CD4-positive, alpha-beta T cell treated with Interleukin-2 at 100 ng/mL for 4 hours (primary cell): ENCODE results near the gene HOATZ.

Experiments
- DNase-seq: peaks from one replicate; pipeline ENCODE4 v3.0.0-alpha.2; 2020; ENCODE audit warnings: low spot score

HOATZ gene

DNA sequence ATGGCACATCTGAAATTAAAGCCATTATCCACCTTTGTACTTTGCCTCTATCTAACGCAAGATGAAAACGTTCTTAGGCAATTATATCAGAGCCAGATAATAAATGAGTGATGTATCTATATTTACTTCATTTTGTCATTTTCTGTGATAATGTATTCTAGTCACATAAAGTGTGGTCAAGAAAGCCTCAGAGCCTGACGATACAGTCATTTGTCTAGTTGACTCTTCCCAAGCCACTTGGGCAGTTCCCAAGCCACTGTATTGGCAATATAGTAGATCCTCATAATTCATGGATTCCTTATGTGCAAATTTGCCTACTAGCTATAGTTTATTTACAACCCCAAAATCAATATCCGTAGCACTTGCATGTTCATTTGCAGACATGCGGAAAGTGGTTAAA lies 7.8 kb downstream of the HOATZ start:
- DNase-seq: no peak

DNA sequence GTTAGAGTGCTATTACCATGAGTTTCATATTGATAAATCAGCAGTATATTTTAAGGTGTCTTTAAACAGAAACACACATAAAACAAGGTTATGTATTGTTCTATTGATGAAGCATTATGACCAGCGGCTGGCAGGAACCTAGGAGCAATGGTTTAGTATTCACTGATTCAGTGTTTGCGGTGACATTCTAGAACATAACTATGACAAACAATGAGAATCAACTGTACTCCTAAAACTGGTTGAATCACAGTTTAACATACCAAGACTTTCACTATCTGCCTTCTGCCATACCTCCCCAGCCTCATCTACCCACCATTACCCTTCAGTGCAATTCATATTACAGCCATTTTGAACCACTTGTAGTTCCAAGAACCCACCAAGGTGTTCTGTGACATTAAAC lies 8.8 kb downstream of the HOATZ start:
- DNase-seq: no peak

GRCh38 chr11:111524056-111524455 lies 9.5 kb downstream of the HOATZ start:
- no peak for DNase-seq

DNA sequence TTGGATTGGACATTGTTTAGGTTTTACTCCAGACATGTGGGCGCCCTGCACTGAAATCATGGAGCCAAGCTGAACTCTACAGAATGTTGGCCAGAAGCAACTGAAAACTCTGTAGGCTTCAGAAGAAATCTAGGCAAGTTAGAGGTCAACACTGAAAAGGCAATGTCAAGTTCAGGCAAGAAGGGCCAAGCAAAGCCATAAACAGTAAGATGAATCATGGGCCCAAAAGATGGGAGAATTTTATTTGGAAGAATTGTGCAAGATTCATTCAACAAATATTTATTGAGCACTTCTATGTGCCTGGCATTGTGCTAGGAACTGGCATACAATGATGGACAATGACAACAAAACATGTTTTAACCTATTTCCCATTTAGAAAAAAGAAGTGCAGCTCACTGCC lies 10.9 kb downstream of the HOATZ start:
- no peak for DNase-seq

GRCh38 chr11:111526501-111526900 lies 11.9 kb downstream of the HOATZ start:
- no peak for DNase-seq

DNA sequence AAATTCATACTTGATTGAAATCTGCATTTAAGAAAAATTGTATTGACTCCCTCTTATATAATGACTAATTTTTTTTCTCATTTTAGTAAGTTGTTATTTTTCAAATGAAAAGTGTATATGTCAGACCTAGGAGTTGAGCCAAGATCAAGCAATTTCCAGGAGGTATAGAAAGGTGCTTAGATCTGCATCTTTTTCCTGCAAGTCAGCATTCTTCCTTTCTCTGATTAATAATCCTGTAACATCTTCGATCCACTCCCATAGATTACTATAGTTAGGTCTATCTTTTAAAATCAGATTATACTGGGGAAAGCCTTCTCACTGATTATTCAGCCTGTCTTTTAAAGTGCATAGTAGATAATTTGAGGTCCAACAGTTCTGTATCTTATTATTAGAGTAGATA lies 12.7 kb downstream of the HOATZ start:
- DNase-seq: no peak

GRCh38 chr11:111528557-111528956 lies 14.0 kb downstream of the HOATZ start:
- DNase-seq: peak; percentile 18

DNA sequence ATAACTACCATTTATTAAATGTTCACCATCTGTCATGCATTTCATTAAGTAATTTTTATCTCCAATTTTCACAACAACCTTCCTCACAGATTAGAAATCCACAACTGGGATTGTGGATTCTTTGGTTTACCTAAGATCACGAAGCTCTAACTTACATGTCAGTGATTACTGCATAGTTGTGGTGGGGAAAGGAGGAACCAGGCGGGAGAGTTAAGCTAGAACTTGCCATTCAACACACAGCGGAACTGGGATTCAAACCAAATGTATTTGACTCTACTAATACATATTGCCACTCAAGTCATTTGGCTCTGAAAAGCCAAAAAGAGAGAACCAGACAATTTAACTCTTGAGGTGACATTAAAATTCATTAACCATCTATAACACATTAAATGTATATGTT lies 15.5 kb downstream of the HOATZ start:
- no peak for DNase-seq

- no peak for DNase-seq
These were observed 16.6 kb downstream of the HOATZ start for GRCh38 chr11:111531136-111531535.

DNA sequence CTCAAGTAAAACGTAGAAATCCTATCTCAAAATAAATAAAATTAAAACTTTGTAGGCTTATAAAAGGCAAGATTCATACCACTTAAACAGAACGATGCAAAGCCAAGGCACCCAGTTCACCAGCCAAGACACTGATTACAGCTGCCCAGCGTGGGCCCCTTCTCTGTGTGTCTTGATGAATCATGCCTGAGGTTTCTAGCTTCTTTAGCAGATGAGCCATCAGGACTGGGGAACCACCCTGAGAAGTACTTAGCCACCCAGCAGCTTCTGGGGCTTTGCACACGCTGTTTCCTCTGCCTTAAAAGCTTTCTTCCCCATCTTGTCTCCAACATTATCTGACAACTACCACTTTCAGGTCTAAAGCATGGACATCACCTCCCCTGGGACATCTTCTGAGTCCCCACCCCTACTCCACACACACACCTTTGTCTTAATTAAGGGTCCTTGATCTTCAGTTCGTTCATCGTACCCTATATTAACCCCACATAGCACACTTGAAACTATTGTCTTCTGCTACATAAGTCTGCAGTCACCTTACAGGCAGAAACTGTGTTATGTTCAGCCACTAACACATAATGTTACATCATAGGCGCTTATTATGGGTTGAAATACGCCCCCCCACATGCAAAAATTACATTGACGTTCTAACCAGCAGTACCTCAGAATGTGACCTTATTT lies 17.2 kb downstream of the HOATZ start:
- DNase-seq: peak; percentile 44

DNA sequence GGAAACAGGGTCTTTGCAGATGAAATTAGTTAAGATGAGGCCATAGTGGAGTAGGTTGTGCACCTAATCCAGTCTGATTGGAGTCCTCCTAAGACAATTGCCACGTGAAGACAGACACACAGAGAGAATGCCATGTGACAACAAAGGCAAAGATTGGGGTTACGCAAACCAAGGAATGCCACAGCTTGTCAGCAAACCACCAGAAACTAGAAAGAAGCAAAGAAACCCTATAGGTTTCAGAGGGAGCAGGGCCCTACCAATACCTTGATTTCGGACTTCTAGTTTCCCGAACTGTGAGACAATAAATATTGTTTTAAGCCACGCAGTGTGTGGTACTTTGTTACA lies 17.8 kb downstream of the HOATZ start:
- DNase-seq: no peak

DNA sequence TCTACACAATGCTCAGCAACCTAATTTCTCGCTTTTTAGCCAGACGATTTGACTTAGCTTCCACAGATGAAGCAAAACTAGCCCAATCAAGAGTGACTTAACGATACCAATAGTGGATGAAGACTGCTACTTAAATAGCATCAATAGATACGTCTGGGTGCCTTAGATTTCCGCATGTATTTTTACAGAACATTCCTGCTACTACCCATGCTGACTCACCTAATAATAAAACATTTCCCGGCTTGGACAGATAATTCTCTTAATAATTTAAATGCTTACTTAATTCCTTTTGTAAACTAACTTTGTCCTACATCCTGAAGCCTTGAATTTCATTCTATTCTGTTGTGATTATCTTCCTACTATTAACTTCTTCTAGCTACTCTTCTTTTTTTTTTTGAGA lies 20.7 kb downstream of the HOATZ start:
- DNase-seq: no peak

DNA sequence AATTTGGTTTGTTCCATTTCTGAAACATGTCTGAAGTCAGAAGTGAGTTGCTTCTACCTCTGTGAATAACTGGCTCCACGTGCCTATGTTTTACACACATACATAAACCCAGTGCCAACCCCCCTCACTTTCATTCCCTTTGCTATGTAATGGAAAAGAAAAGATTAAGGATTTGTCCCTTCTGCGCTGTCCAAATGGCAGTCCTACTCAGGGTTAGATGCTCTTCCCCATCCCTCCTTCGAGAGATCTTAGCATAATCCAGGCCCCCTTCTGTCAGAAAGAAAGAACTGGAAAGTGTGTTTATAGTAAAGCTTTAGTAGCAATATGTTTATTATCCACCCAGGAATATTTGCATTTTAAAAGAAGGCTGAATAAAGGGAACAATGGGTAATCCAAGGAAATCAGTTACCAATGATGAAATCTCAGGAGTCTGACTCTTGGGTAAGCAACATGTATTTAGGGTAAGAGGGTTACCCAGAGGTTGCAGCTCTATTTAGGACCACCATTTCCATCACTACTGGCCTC lies 22.8 kb downstream of the HOATZ start:
- DNase-seq: no peak

DNA sequence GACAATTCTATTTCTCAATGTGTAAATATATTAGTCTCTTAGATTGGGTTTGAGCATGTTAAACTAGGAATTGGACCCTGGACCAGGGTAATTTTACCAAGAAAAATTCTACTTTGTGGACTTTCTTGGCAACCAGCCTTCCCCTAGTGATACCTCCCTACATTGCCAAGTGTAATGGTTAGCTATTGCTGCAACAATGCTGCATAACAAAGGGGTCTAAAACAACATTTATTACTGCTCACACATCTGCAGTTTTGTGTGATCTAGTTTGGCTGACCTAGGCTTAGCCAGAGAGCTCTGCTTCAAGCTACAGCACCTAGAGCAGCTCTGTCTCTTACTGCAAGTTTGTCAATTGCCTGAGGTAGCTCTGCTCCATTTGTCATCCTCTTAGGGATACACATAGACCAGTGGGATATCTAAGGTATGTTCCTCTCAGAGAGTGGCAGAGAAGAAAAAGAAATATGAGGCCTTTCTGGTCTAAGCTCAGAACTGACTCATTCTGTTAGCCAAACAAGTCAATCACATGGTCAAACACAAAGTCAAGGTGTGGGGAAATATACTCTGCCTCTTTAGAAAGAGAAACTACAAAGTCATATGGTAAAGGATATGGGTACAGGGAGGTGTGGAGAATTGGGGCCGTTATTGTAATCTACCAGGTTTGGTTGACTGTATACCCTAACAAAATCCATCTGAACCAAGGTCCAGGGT lies 24.0 kb downstream of the HOATZ start:
- no peak for DNase-seq

DNA sequence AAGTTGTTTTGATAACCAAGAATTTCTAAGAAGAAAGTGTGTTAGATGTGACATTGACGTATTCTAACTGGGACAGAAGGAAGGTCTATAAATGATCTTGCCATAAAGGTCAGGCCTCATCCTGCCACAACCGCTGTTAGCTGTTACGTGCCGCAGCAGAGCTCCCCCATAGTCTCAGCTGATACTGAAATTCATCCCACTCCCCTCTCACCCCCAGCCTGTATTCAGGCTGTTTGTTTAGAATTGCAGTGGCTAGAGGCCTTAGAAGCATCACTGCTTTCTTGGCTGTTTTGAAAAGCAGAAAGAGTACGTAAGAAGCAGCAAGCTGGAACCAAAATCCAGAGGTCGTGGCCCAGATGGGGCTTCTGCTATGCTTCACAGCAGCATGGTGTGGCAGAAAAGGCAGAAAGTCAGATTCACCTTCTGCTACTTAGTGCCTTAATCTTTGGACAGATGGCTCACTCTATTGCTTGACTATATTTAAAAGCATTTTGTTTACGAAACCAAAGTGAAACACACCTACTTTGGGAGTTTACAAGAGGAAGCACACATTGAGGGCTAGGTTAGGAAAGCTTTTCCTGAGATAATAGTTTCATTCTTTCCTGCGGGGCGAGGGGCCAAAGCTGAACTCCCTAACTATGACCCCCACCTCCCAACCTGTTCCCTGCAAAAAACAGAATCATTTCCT lies 25.0 kb downstream of the HOATZ start:
- DNase-seq: no peak

DNA sequence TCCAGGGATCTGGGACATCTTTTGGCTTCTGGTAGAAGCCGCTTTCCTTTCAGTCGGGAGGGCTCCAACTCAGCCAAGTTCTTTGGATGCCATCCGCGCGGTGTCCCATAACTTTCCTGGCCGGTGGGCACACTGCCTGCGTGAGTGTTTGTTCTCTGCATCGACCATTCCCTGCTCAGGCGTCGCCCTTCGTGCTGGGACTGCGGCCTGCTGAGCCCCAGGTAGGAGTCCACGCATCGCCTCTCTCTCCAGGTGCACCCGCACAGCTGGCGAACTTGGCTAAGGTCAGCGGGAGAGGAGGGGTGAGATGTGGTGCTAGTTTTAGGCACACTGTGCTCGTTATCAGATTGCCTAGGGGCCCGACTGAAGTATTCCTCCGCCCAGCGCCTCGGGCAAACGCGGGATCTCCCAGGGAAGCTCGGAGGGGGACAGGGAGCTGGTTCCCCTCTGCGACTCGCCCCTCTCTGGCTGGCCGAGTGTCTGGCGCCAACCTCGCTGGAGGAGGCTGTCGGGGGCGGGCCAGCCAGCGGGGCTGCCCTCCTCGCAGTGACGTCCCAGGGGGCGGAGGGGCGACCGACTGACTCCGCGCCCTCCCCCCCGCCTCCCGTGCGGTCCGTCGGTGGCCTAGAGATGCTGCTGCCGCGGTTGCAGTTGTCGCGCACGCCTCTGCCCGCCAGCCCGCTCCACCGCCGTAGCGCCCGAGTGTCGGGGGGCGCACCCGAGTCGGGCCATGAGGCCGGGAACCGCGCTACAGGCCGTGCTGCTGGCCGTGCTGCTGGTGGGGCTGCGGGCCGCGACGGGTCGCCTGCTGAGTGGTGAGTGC lies 25.7 kb downstream of the HOATZ start, which contains the start of gene LAYN:
Gene LAYN (plus strand): TSS at position 607 of the 823 bp plus-strand sequence. CDS start 124 bp downstream, at position 731.
- DNase-seq: no peak

- no peak for DNase-seq
These were observed 26.3 kb downstream of the HOATZ start for GRCh38 chr11:111540937-111541253.

- DNase-seq: no peak
These were observed 26.9 kb downstream of the HOATZ start for GRCh38 chr11:111541254-111542061.

DNA sequence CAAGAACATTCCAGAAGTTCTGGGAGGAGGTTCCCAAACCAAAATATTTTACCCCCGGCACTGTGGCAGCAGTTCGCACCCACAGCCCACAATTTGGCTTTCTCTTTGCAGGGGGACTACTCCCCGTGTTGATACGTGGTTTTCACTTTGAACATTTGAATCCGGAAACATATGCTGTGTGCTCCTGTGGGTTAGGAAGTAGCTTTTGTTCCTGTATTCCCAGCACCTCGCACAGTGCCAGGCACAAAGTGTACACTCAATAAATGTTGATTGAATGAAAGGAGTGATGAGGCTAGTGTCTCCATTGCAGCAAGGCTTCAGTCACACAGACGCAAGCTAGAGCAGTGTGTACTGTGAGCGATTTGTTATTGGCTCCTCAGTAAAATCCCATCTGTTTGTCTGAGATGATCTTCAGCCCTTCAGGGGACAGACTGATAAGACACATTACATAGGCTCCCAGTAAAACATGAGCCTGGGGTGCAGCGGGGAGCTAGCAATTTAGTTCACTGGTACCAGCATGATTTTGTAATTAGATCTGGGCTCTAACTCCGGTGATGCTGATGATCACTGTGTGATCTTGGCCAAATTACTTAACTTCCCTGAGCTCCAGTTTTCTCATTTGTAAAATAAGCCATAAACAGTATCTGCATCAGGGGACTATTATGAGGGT lies 28.2 kb downstream of the HOATZ start:
- DNase-seq: no peak

- no peak for DNase-seq
These were observed 33.9 kb downstream of the HOATZ start for GRCh38 chr11:111548525-111548924.
